OCI-LY1 (cell line): Measurements from ENCODE around the gene RAPGEF2.

Source experiments
- H2AFZ ChIP-seq: fragments of 200-600 bp; sonication (generic), shearing (Covaris generic); 2 replicates; pipeline ENCODE4 v1.6.0; 2014; ENCODE audit warnings: antibody characterized with exemption, mild to moderate bottlenecking, low read length
- H3F3A ChIP-seq: fragments of 200-600 bp; sonication (generic), shearing (Covaris generic); 2 replicates; pipeline ENCODE4 v1.6.0; 2014; ENCODE audit warnings: mild to moderate bottlenecking, antibody characterized with exemption, low read length, moderate library complexity; ENCODE audit not compliant: insufficient read depth
- H3K27ac ChIP-seq: fragments of 200-600 bp; sonication (generic); 2 replicates; pipeline ENCODE4 v1.5.1; 2014; ENCODE audit warnings: low read length, mixed run types, mild to moderate bottlenecking, low read depth; ENCODE audit not compliant: poor library complexity, severe bottlenecking
- H3K27me3 ChIP-seq: fragments of 200-600 bp; sonication (generic); 2 replicates; pipeline ENCODE4 v1.6.0; 2014; ENCODE audit warnings: antibody characterized with exemption, mild to moderate bottlenecking, low read length, moderate library complexity; ENCODE audit not compliant: insufficient read depth
- H3K36me3 ChIP-seq: fragments of 200-600 bp; sonication (generic); 2 replicates; pipeline ENCODE4 v1.6.1; 2014; ENCODE audit warnings: mild to moderate bottlenecking, antibody characterized with exemption, low read length, moderate library complexity, mixed read lengths; ENCODE audit not compliant: insufficient read depth
- H3K4me1 ChIP-seq: fragments of 200-600 bp; sonication (generic); 2 replicates; pipeline ENCODE4 v1.5.1; 2014; ENCODE audit warnings: mild to moderate bottlenecking, low read length, moderate library complexity; ENCODE audit not compliant: insufficient read depth, severe bottlenecking
- H3K4me2 ChIP-seq: fragments of 200-600 bp; sonication (generic), shearing (Covaris generic); 2 replicates; pipeline ENCODE4 v1.6.1; 2014; ENCODE audit warnings: low read length
- H3K4me3 ChIP-seq: fragments of 200-600 bp; sonication (generic); 2 replicates; pipeline ENCODE4 v1.5.1; 2014; ENCODE audit warnings: low read length, low read depth, mild to moderate bottlenecking, mixed read lengths; ENCODE audit not compliant: poor library complexity, severe bottlenecking
- H3K79me2 ChIP-seq: fragments of 200-600 bp; shearing (Covaris generic); 2 replicates; pipeline ENCODE4 v1.6.1; 2016; ENCODE audit warnings: mixed run types, low read length, mixed read lengths; ENCODE audit not compliant: insufficient read depth
- H3K9ac ChIP-seq: fragments of 200-600 bp; sonication (generic), shearing (Covaris generic); 2 replicates; pipeline ENCODE4 v1.6.1; 2014; ENCODE audit warnings: mild to moderate bottlenecking, low read length, mixed read lengths
- H3K9me2 ChIP-seq: fragments of 200-600 bp; sonication (generic), shearing (Covaris generic); 2 replicates; pipeline ENCODE4 v1.6.1; 2014; ENCODE audit warnings: low read depth, mild to moderate bottlenecking, low read length, mixed read lengths
- H3K9me3 ChIP-seq: fragments of 200-600 bp; shearing (Covaris generic); 2 replicates; pipeline ENCODE4 v1.6.1; 2014; ENCODE audit warnings: low read length, mixed read lengths
- H4K20me1 ChIP-seq: fragments of 200-600 bp; sonication (generic), shearing (Covaris generic); 2 replicates; pipeline ENCODE4 v1.6.0; 2016; ENCODE audit warnings: mild to moderate bottlenecking, low read length; ENCODE audit not compliant: insufficient read depth
- EZH2 ChIP-seq: fragments of 200-600 bp; sonication (generic), shearing (Covaris generic); IDR thresholded peaks from 2 replicates; pipeline ENCODE4 v1.8.0; 2017; ENCODE audit warnings: borderline replicate concordance, mixed run types, mild to moderate bottlenecking, antibody characterized with exemption, low read length, moderate library complexity, mixed read lengths
- TF ChIP-seq, protein P1 (sequence below): fragments of 200-600 bp; sonication (generic), shearing (Covaris generic); IDR thresholded peaks from 2 replicates; pipeline ENCODE4 v1.5.1; 2017; ENCODE audit warnings: mild to moderate bottlenecking, antibody characterized with exemption, low read length, moderate library complexity, mixed read lengths

The RAPGEF2 gene

DNA sequence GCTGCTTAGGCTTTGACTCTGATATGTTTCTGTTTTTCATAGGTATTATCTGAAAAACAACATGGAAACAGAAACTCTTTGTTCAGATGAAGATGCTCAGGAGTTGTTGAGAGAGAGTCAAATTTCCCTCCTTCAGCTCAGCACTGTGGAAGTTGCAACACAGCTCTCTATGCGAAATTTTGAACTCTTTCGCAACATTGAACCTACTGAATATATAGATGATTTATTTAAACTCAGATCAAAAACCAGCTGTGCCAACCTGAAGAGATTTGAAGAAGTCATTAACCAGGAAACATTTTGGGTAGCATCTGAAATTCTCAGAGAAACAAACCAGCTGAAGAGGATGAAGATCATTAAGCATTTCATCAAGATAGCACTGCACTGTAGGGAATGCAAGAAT, 238.6 kb downstream of the RAPGEF2 start:
- TF ChIP-seq, protein P1, sequence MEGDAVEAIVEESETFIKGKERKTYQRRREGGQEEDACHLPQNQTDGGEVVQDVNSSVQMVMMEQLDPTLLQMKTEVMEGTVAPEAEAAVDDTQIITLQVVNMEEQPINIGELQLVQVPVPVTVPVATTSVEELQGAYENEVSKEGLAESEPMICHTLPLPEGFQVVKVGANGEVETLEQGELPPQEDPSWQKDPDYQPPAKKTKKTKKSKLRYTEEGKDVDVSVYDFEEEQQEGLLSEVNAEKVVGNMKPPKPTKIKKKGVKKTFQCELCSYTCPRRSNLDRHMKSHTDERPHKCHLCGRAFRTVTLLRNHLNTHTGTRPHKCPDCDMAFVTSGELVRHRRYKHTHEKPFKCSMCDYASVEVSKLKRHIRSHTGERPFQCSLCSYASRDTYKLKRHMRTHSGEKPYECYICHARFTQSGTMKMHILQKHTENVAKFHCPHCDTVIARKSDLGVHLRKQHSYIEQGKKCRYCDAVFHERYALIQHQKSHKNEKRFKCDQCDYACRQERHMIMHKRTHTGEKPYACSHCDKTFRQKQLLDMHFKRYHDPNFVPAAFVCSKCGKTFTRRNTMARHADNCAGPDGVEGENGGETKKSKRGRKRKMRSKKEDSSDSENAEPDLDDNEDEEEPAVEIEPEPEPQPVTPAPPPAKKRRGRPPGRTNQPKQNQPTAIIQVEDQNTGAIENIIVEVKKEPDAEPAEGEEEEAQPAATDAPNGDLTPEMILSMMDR: no peak
- no peak for TF ChIP-seq EZH2
- Histone ChIP-seq H3K36me3 (no peaks in the 10 kb centered on the region), H3F3A (no peaks in the 10 kb centered on the region), H3K9me2 (no peaks in the 10 kb centered on the region), H3K4me3 (no peak overlapping the region), H3K27me3 (no peaks in the 10 kb centered on the region), H3K27ac (no peak overlapping the region), H4K20me1 (no peaks in the 10 kb centered on the region), H3K9ac (no peak overlapping the region), H2AFZ (no peak overlapping the region), H3K4me2 (no peak overlapping the region), H3K9me3 (no peaks in the 10 kb centered on the region), H3K79me2 (no peaks in the 10 kb centered on the region), H3K4me1 (no peaks in the 10 kb centered on the region)

- H3K4me3 ChIP-seq: no peak overlapping the region
- no peaks in the 10 kb centered on the region for H3K27me3 ChIP-seq
- H3K27ac ChIP-seq: no peak overlapping the region
- TF ChIP-seq, protein P1: no peak
- no peak for TF ChIP-seq EZH2
- H3K9me3 ChIP-seq: no peaks in the 10 kb centered on the region
- no peak overlapping the region for H3K4me2 ChIP-seq
- H3K36me3 ChIP-seq: no peaks in the 10 kb centered on the region
- H2AFZ ChIP-seq: no peak overlapping the region
- H3K9ac ChIP-seq: no peak overlapping the region
- H3F3A ChIP-seq: no peaks in the 10 kb centered on the region
- no peaks in the 10 kb centered on the region for H4K20me1 ChIP-seq
- H3K4me1 ChIP-seq: no peaks in the 10 kb centered on the region
- H3K79me2 ChIP-seq: no peaks in the 10 kb centered on the region
- no peaks in the 10 kb centered on the region for H3K9me2 ChIP-seq
Observed at GRCh38 chr4:159342374-159342773, 239.5 kb downstream of the RAPGEF2 start.

DNA sequence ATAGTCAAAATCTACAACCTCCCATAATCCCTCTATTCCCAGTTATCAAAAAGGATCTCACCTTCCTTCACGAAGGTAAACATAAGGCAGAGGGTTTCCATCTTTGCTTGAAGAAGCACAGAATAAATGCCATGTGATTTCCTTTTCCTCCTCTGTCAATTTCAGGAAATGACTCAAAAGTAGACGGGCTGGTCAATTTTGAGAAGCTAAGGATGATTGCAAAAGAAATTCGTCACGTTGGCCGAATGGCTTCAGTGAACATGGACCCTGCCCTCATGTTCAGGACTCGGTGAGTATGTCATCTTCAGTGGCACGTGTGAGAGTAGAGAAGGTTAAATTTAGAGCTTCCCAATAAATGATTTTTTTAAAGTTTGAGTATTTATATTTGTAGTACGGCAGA, 240.2 kb downstream of the RAPGEF2 start:
- Histone ChIP-seq H3K9ac (no peak overlapping the region), H2AFZ (no peak overlapping the region), H3K9me2 (no peaks in the 10 kb centered on the region), H3K4me3 (no peak overlapping the region), H3F3A (no peaks in the 10 kb centered on the region), H3K4me2 (no peak overlapping the region), H3K79me2 (no peaks in the 10 kb centered on the region), H3K4me1 (no peaks in the 10 kb centered on the region), H3K36me3 (no peaks in the 10 kb centered on the region), H3K27ac (no peak overlapping the region), H3K27me3 (no peaks in the 10 kb centered on the region), H4K20me1 (no peaks in the 10 kb centered on the region), H3K9me3 (no peaks in the 10 kb centered on the region)
- no peak for TF ChIP-seq EZH2
- TF ChIP-seq, protein P1: no peak
